GM12864 (cell line): Measurements from ENCODE around the gene DENND4C.

Experiments
- DNase-seq: peaks from one replicate; pipeline ENCODE4 v3.0.0-alpha.2; 2011; ENCODE audit warnings: low read depth
- H3K4me3 ChIP-seq: 2 replicates; pipeline ENCODE4 v1.5.1; 2011; ENCODE audit warnings: mild to moderate bottlenecking, low read depth, low read length, control low read depth
- CTCF ChIP-seq: IDR thresholded peaks from 2 replicates; pipeline ENCODE4 v1.5.1; 2011; ENCODE audit warnings: low read depth, mild to moderate bottlenecking, moderate library complexity, low read length, control low read depth, inconsistent platforms; ENCODE audit errors: missing control alignments

DENND4C gene

DNA sequence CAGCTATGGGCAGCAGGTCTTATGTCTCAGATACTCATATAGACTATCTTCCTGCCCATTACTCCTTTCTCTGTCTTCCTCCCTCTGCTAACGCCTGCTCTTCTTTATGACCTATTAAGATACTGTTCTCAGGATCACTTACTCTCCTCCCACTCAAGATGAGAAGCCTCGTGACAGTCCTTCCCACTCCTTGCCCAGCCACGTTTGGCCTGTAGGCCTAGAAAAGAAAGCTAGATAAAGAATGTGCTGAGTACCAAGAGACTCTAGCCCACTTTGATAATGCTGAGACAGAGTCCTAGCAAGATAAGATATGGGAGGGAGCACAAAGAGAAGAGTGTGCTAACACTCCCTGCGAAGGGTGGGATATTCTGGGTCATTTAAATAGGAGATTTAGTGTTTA lies 6.8 kb upstream of the DENND4C start:
- no peak for DNase-seq
- no peak for TF ChIP-seq CTCF
- no peak overlapping the region for H3K4me3 ChIP-seq

GRCh38 chr9:19224563-19224962 lies 5.9 kb upstream of the DENND4C start:
- no peak for TF ChIP-seq CTCF
- no peak for DNase-seq

DNA sequence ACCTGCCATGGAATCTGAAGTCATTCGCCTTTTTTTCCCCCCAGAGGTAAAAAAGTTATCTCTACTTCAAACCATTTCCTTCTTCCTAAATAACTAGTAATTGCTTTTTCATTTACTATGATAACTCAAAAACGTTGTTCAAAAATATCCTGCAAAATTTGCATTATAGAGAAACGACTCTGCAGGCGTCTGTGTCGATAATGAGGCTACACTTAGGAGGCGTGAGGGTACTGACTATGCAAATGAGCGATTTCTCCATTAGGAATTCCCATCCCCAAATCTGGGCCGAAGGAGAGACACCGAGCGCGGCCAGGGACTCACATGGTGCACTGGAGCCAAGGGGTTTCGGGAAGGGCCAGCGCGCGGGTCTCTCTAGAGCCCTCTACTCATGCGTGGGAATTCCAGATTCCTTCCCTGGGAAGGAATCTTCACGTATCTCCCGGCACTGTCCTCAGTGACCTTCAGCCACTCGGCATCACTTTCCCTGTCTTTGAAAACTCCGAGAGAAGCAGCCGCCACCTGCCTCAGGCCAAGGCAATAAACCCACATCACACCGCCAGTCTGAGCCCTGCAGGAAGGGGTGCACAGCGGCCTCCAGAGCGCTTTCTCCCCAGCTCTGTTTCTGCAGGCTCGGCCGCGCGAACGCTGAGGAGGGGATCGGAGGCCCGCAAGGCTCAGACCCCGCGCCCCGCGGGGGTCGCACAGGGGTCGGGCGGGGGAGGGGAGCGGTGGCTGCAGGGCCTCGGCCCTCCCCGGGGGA lies 718 bp upstream of the DENND4C start:
- peak; percentile 30 for DNase-seq
- peak overlapping the region; percentile 99 for H3K4me3 ChIP-seq
- no peak for TF ChIP-seq CTCF

More at GRCh38 chr9:19224563-19224962, 5.9 kb upstream of the DENND4C start:
- no peak overlapping the region for H3K4me3 ChIP-seq

GRCh38 chr9:19231126-19231903 lies 822 bp downstream of the DENND4C start:
- no peak for TF ChIP-seq CTCF
- H3K4me3 ChIP-seq = peak overlapping the region; percentile 99
- DNase-seq = no peak

DNA sequence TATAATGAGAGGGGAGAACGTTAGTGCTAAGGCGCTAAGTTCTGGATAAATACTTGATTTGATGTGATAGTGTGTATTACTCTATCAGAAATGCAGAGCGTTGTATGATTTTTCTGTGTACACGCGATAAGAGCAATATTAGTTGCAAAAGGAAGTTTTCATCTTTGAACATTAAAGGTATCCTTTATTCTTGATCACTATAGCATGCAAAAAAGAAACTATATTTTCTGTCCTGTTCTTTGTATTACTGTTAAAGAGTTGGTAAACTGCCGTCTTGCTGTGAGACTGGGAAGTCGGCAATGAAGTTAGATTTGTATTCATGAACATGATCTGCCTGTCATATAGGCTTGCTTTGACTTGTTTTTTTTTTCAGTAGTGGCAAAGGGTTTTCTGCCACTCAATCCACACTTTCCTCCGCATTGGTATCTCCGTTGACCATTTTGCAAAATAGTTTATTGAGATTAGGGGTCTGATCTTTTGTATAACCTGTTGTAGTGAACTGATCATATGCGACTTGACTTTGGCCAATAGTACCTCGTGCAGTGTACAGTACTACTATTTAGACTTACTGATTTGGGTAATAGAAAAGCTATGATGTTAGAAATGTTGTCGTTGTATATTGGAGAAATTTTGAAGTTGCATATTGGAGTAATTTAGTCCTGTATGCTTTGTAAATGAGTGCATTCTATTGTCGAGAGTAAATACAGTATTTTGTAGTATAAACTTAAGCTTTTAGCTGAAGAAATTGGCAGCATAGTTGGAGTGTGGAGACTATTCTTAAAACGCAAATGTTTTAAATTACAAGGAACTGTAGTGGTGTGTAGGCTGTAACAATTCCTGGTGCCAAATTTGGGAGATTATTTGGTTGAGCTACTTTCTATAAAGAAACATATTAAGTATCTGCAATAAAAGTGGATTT lies 1.7 kb downstream of the DENND4C start:
- DNase-seq = no peak
- peak overlapping the region; percentile 99 for H3K4me3 ChIP-seq
- TF ChIP-seq CTCF = no peak

GRCh38 chr9:19232823-19233194 lies 2.3 kb downstream of the DENND4C start:
- H3K4me3 ChIP-seq = peak overlapping the region; percentile 99; the same call in 1 of the 2 replicates
- DNase-seq = peak; percentile 46
- no peak for TF ChIP-seq CTCF
